GM19099 (cell line): ENCODE results near the gene RPTOR.

ENCODE experiments used
- POLR2A ChIP-seq: IDR thresholded peaks from 3 replicates; pipeline ENCODE4 v1.6.1; 2011; ENCODE audit warnings: low read depth; ENCODE audit not compliant: insufficient read length; ENCODE audit errors: extremely low read depth

The RPTOR gene

GRCh38 chr17:81002409-81003361, 458.0 kb downstream of the RPTOR start:
- TF ChIP-seq POLR2A: no peak

GRCh38 chr17:81003711-81004475, 459.3 kb downstream of the RPTOR start:
- TF ChIP-seq POLR2A: no peak

- no peak for TF ChIP-seq POLR2A
Observed at GRCh38 chr17:81006891-81007290, 462.3 kb downstream of the RPTOR start.

GRCh38 chr17:81008140-81008539, 463.5 kb downstream of the RPTOR start:
- TF ChIP-seq POLR2A: no peak

- no peak for TF ChIP-seq POLR2A
Observed at GRCh38 chr17:81009136-81009535, 464.5 kb downstream of the RPTOR start.

- no peak for TF ChIP-seq POLR2A
Observed at GRCh38 chr17:81010935-81011334, 466.3 kb downstream of the RPTOR start.

- TF ChIP-seq POLR2A: no peak
Observed at GRCh38 chr17:81011951-81012350, 467.3 kb downstream of the RPTOR start.

GRCh38 chr17:81012574-81013447, 468.2 kb downstream of the RPTOR start:
- no peak for TF ChIP-seq POLR2A

GRCh38 chr17:81013642-81014041, 469.0 kb downstream of the RPTOR start:
- no peak for TF ChIP-seq POLR2A

- no peak for TF ChIP-seq POLR2A
Observed at GRCh38 chr17:81015136-81015535, 470.5 kb downstream of the RPTOR start.
